Measurements from ENCODE around the gene MAST4. TPM values are rescaled to one million over a fixed set of nuclear protein-coding genes. Genes with fewer than 3 reads are reported as not detected.

The MAST4 gene
- total and polyA plus RNA-seq, 2 donors (not counting 1 experiment from before 2014, with no cell fraction given) = 2.5 to 57.1 TPM

GRCh38 chr5:67047160-67047559 lies 451.0 kb downstream of the MAST4 start:
- Histone ChIP-seq H3K4me2 (replicated peaks; ENCODE audit: low read depth, low read length, poor library complexity, severe bottlenecking) (no peak overlapping the region), H3K9me3 (ENCODE audit: control extremely low read depth in 1 of 3, control insufficient read depth in 2 of 3, insufficient read depth in 1 of 3, low read length in 2 of 3) (no peaks in the 10 kb centered on the region), H3K27ac (ENCODE audit: low read length in 2 of 2) (no peak overlapping the region), H3K36me3 (replicated peaks in 1 of 2; ENCODE audit: control extremely low read depth in 1 of 2, control insufficient read depth in 1 of 2, extremely low read depth in 1 of 2, insufficient read depth in 2 of 2, low read length in 1 of 2) (no peaks in the 10 kb centered on the region), H3K4me3 (ENCODE audit: control extremely low read depth in 1 of 5, extremely low read depth in 1 of 5, insufficient read depth in 1 of 5, low read depth in 2 of 5, low read length in 4 of 5) (no peak overlapping the region), H3K79me2 (ENCODE audit: control insufficient read depth, insufficient read depth, low read length) (no peaks in the 10 kb centered on the region), H3K9ac (ENCODE audit: low read length) (no peak overlapping the region), H3K4me1 (ENCODE audit: control insufficient read depth in 2 of 2, insufficient read depth in 2 of 2, low read length in 2 of 2) (no peaks in the 10 kb centered on the region), H3K27me3 (replicated peaks in 1 of 4; ENCODE audit: control extremely low read depth in 1 of 4, control insufficient read depth in 3 of 4, insufficient read depth in 4 of 4, low read length in 3 of 4) (no peaks in the 10 kb centered on the region), H2AFZ (ENCODE audit: insufficient read depth, low read depth, low read length, poor library complexity, severe bottlenecking) (no peak overlapping the region), H4K20me1 (ENCODE audit: control insufficient read depth, insufficient read depth, low read length, poor library complexity, severe bottlenecking) (no peaks in the 10 kb centered on the region)
- ATAC-seq (ENCODE audit: low read depth) (no peak), DNase-seq (no peak)
- no peak for TF ChIP-seq EZH2 (IDR thresholded peaks at IDR 0.05; ENCODE audit: borderline replicate concordance, insufficient read depth, low read depth, low read length, poor library complexity, severe bottlenecking)
- TF ChIP-seq, protein P1, sequence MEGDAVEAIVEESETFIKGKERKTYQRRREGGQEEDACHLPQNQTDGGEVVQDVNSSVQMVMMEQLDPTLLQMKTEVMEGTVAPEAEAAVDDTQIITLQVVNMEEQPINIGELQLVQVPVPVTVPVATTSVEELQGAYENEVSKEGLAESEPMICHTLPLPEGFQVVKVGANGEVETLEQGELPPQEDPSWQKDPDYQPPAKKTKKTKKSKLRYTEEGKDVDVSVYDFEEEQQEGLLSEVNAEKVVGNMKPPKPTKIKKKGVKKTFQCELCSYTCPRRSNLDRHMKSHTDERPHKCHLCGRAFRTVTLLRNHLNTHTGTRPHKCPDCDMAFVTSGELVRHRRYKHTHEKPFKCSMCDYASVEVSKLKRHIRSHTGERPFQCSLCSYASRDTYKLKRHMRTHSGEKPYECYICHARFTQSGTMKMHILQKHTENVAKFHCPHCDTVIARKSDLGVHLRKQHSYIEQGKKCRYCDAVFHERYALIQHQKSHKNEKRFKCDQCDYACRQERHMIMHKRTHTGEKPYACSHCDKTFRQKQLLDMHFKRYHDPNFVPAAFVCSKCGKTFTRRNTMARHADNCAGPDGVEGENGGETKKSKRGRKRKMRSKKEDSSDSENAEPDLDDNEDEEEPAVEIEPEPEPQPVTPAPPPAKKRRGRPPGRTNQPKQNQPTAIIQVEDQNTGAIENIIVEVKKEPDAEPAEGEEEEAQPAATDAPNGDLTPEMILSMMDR (IDR thresholded peaks at IDR 0.05) = no peak
- POLR2A ChIA-PET = no interaction called here
- peaks cover 11% of the 10 kb centered on the region for H3K4me1 Mint-ChIP-seq
- WGBS (ENCODE audit: insufficient coverage) = 85% methylated on average over 1 of the region's 1 CpG
- H3K9me3 Mint-ChIP-seq (ENCODE audit: insufficient read depth) = no peaks in the 10 kb centered on the region
- CTCF ChIA-PET = no interaction called here
- no peak overlapping the region for H3K4me3 Mint-ChIP-seq
- peaks cover under 1% of the 10 kb centered on the region for H3K27me3 Mint-ChIP-seq
- intact Hi-C loops (cut with micrococcal nuclease) = no loop called here
- H3K27ac Mint-ChIP-seq = no peak overlapping the region

DNA sequence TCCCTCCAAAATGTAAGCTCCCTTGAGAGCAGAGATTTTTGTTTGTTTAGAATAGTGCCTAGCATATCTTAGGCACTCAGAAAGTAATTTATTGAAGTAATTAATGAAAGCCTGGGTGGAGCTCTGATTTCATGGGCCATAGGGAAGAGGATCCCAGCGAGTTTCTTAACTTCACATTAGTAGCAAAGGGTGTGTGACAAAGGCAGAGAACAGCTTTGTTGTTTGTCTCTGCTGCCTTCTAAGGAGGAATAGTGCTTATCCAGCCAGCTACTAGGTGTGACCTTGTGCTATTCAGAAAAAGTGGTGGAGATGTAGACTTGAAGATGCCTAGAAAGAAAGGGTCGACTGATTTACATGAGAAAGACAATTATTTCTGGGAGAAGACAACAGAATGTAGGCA lies 451.4 kb downstream of the MAST4 start:
- Histone ChIP-seq H3K36me3 (replicated peaks in 1 of 2; ENCODE audit: control extremely low read depth in 1 of 2, control insufficient read depth in 1 of 2, extremely low read depth in 1 of 2, insufficient read depth in 2 of 2, low read length in 1 of 2) (no peaks in the 10 kb centered on the region), H3K79me2 (ENCODE audit: control insufficient read depth, insufficient read depth, low read length) (no peaks in the 10 kb centered on the region), H3K4me2 (replicated peaks; ENCODE audit: low read depth, low read length, poor library complexity, severe bottlenecking) (no peak overlapping the region), H3K9ac (ENCODE audit: low read length) (no peak overlapping the region), H3K27me3 (replicated peaks in 1 of 4; ENCODE audit: control extremely low read depth in 1 of 4, control insufficient read depth in 3 of 4, insufficient read depth in 4 of 4, low read length in 3 of 4) (no peaks in the 10 kb centered on the region), H3K4me1 (ENCODE audit: control insufficient read depth in 2 of 2, insufficient read depth in 2 of 2, low read length in 2 of 2) (no peaks in the 10 kb centered on the region), H3K27ac (ENCODE audit: low read length in 2 of 2) (no peak overlapping the region), H3K4me3 (ENCODE audit: control extremely low read depth in 1 of 5, extremely low read depth in 1 of 5, insufficient read depth in 1 of 5, low read depth in 2 of 5, low read length in 4 of 5) (no peak overlapping the region), H4K20me1 (ENCODE audit: control insufficient read depth, insufficient read depth, low read length, poor library complexity, severe bottlenecking) (no peaks in the 10 kb centered on the region), H2AFZ (ENCODE audit: insufficient read depth, low read depth, low read length, poor library complexity, severe bottlenecking) (no peak overlapping the region), H3K9me3 (ENCODE audit: control extremely low read depth in 1 of 3, control insufficient read depth in 2 of 3, insufficient read depth in 1 of 3, low read length in 2 of 3) (no peaks in the 10 kb centered on the region)
- intact Hi-C loops (cut with micrococcal nuclease) = no loop called here
- ChIA-PET CTCF (no interaction called here), POLR2A (no interaction called here)
- TF ChIP-seq EZH2 (IDR thresholded peaks at IDR 0.05; ENCODE audit: borderline replicate concordance, insufficient read depth, low read depth, low read length, poor library complexity, severe bottlenecking) = no peak
- TF ChIP-seq, protein P1 (IDR thresholded peaks at IDR 0.05) = no peak
- DNase-seq (no peak), ATAC-seq (ENCODE audit: low read depth) (no peak)
- peaks cover 11% of the 10 kb centered on the region for H3K4me1 Mint-ChIP-seq
- 92% methylated on average over 2 of the region's 2 CpGs for WGBS (ENCODE audit: insufficient coverage)
- H3K9me3 Mint-ChIP-seq (ENCODE audit: insufficient read depth) = no peaks in the 10 kb centered on the region
- no peak overlapping the region for H3K27ac Mint-ChIP-seq
- H3K4me3 Mint-ChIP-seq = no peak overlapping the region
- no peaks in the 10 kb centered on the region for H3K27me3 Mint-ChIP-seq

All from B cell (primary cell).